Fibroblast of the conjunctiva (primary cell): ENCODE data around the gene SPEN.
"Not testable (repeated sequence)": the region's sequence is repeated elsewhere in the genome, so short reads cannot be mapped to it uniquely, and the experiment has no call there.

Source experiments
- DNase-seq: peaks from one replicate; pipeline ENCODE4 v3.0.0-alpha.2; 2010; ENCODE audit warnings: low read depth

The SPEN gene

GRCh38 chr1:15847100-15847892, at the start of gene SPEN:
TSS of gene SPEN (plus strand) at chr1:15847707. CDS start at chr1:15848068, 361 bp downstream.
- DNase-seq: peak; percentile 92

GRCh38 chr1:15799004-15799867, 48.3 kb upstream of the SPEN start:
- peak; percentile 97 for DNase-seq

- peak; percentile 51 for DNase-seq
These were observed 47.3 kb upstream of the SPEN start for GRCh38 chr1:15799928-15800835.

- no peak for DNase-seq
These were observed 45.1 kb upstream of the SPEN start for GRCh38 chr1:15802234-15802965.

- DNase-seq: no peak
These were observed 44.1 kb upstream of the SPEN start for GRCh38 chr1:15803380-15803779.

GRCh38 chr1:15804060-15804459, 43.4 kb upstream of the SPEN start:
- no peak for DNase-seq

- DNase-seq: no peak
These were observed 40.4 kb upstream of the SPEN start for GRCh38 chr1:15807121-15807520.

GRCh38 chr1:15807549-15807948, 40.0 kb upstream of the SPEN start, which contains the start of gene UQCRHL:
TSS of gene UQCRHL (minus strand) at chr1:15807649. CDS start at chr1:15807649, 0 bp downstream.
- DNase-seq: not testable (repeated sequence)

GRCh38 chr1:15808955-15809354, 38.6 kb upstream of the SPEN start:
- DNase-seq: no peak

GRCh38 chr1:15810073-15810472, 37.4 kb upstream of the SPEN start:
- DNase-seq: no peak

GRCh38 chr1:15816674-15817073, 30.8 kb upstream of the SPEN start:
- no peak for DNase-seq

GRCh38 chr1:15820478-15820877, 27.0 kb upstream of the SPEN start:
- no peak for DNase-seq

GRCh38 chr1:15825800-15826199, 21.7 kb upstream of the SPEN start:
- no peak for DNase-seq

- no peak for DNase-seq
These were observed 20.5 kb upstream of the SPEN start for GRCh38 chr1:15826810-15827507.

GRCh38 chr1:15827567-15827966, 19.9 kb upstream of the SPEN start:
- DNase-seq: not testable (repeated sequence)

- not testable (repeated sequence) for DNase-seq
These were observed 18.6 kb upstream of the SPEN start for GRCh38 chr1:15828931-15829330.

- DNase-seq: no peak
These were observed 17.2 kb upstream of the SPEN start for GRCh38 chr1:15830258-15830657.

- no peak for DNase-seq
These were observed 14.3 kb upstream of the SPEN start for GRCh38 chr1:15833069-15833679.

- no peak for DNase-seq
These were observed 13.6 kb upstream of the SPEN start for GRCh38 chr1:15833842-15834405.
